ENCODE results near the gene FAM13A. TPM values are rescaled to one million over a fixed set of nuclear protein-coding genes. Genes with fewer than 3 reads are reported as not detected.
"Not testable (repeated sequence)": the region's sequence is repeated elsewhere in the genome, so short reads cannot be mapped to it uniquely, and the experiment has no call there.

Gene FAM13A
- total RNA-seq, 1 donor from 2014 or later, result 16.7 TPM

DNA sequence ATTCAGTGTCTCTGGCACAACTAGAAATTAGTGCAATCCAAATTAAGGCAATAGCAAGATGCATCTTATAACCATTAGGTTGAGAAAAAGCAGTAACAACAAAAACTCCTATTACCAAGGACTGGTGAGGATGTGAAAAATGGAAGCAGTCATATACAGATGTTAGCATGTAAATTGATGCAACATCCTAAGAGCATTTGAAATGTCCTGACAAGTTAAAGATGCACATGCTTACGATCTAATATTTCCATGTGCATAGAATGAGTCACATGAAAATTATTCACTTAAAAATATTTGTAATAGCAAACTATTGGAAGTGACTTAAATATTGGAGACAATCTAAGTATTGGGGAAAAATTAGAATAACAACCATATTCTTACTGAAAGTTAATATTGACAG is 163.0 kb downstream of the FAM13A start:
- no peak for DNase-seq (ENCODE audit: low spot score)
- no peaks in the 10 kb centered on the region for H3K36me3 Mint-ChIP-seq (ENCODE audit: low read depth, unreplicated experiment)
- no peak overlapping the region for H3K4me3 Mint-ChIP-seq (ENCODE audit: unreplicated experiment)
- H3K9me3 Mint-ChIP-seq (ENCODE audit: unreplicated experiment), result no peaks in the 10 kb centered on the region
- peaks cover 3% of the 10 kb centered on the region for H3K4me1 Mint-ChIP-seq (ENCODE audit: unreplicated experiment)
- TF ChIP-seq CTCF (IDR thresholded peaks at IDR 0.05; ENCODE audit: unreplicated experiment), result no peak
- no peaks in the 10 kb centered on the region for H3K27me3 Mint-ChIP-seq (ENCODE audit: unreplicated experiment)
- no peak overlapping the region for H3K27ac Mint-ChIP-seq (ENCODE audit: unreplicated experiment)

- TF ChIP-seq CTCF (IDR thresholded peaks at IDR 0.05; ENCODE audit: unreplicated experiment), result no peak
- no peaks in the 10 kb centered on the region for H3K9me3 Mint-ChIP-seq (ENCODE audit: unreplicated experiment)
- no peak overlapping the region for H3K27ac Mint-ChIP-seq (ENCODE audit: unreplicated experiment)
- no peak for DNase-seq (ENCODE audit: low spot score)
- peaks cover 3% of the 10 kb centered on the region for H3K4me1 Mint-ChIP-seq (ENCODE audit: unreplicated experiment)
- H3K4me3 Mint-ChIP-seq (ENCODE audit: unreplicated experiment), result no peak overlapping the region
- H3K27me3 Mint-ChIP-seq (ENCODE audit: unreplicated experiment), result no peaks in the 10 kb centered on the region
- H3K36me3 Mint-ChIP-seq (ENCODE audit: low read depth, unreplicated experiment), result no peaks in the 10 kb centered on the region
These were observed 164.3 kb downstream of the FAM13A start for GRCh38 chr4:88892646-88893045.

DNA sequence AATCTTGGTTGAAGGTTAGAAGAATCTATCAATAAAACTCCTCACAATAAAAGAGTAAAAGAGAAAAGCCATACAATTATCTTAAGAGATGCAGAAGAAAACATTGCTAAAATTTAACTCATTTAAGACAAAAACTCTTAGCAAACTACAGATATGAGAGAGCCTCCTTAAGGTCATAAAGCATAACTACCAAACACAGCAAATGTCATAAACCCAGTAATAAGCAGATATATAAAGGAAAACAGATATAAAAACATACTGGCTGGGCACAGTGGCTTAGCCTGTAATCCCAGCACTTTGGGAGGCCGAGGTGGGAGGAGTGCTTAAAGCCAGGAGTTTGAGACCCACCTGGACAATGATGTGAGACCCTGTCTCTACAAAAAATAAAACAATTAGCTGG is 165.3 kb downstream of the FAM13A start:
- DNase-seq (ENCODE audit: low spot score), result no peak
- H3K9me3 Mint-ChIP-seq (ENCODE audit: unreplicated experiment), result no peaks in the 10 kb centered on the region
- TF ChIP-seq CTCF (IDR thresholded peaks at IDR 0.05; ENCODE audit: unreplicated experiment), result no peak
- H3K36me3 Mint-ChIP-seq (ENCODE audit: low read depth, unreplicated experiment), result no peaks in the 10 kb centered on the region
- H3K27me3 Mint-ChIP-seq (ENCODE audit: unreplicated experiment), result no peaks in the 10 kb centered on the region
- no peak overlapping the region for H3K27ac Mint-ChIP-seq (ENCODE audit: unreplicated experiment)
- peaks cover 3% of the 10 kb centered on the region for H3K4me1 Mint-ChIP-seq (ENCODE audit: unreplicated experiment)
- H3K4me3 Mint-ChIP-seq (ENCODE audit: unreplicated experiment), result no peak overlapping the region

GRCh38 chr4:88887409-88887808 is 169.6 kb downstream of the FAM13A start:
- not testable (repeated sequence) for H3K27ac Mint-ChIP-seq (ENCODE audit: unreplicated experiment); DNase-seq (ENCODE audit: low spot score); H3K9me3 Mint-ChIP-seq (ENCODE audit: unreplicated experiment); H3K4me3 Mint-ChIP-seq (ENCODE audit: unreplicated experiment); H3K36me3 Mint-ChIP-seq (ENCODE audit: low read depth, unreplicated experiment); H3K27me3 Mint-ChIP-seq (ENCODE audit: unreplicated experiment)
- peaks cover 11% of the 10 kb centered on the region for H3K4me1 Mint-ChIP-seq (ENCODE audit: unreplicated experiment)

DNA sequence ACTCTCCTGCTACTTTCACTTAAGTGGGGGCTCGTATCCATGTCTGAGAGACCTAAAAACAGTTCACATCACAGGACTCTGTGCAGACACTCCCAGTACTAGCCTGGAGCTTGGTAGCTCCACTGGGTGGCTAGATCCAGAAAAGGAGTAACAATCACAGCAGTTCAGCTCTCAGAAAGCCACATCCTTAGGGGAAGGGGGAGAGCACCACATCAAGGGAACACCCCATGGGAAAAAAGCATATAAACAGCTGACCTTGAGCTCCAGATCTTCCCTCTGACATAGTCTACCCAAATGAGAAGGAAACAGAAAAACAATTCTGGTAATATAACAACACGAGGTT is 175.8 kb downstream of the FAM13A start:
- TF ChIP-seq CTCF (IDR thresholded peaks at IDR 0.05; ENCODE audit: unreplicated experiment), result no peak
- no peak overlapping the region for H3K27ac Mint-ChIP-seq (ENCODE audit: unreplicated experiment)

More for the DNA sequence above, 175.8 kb downstream of the FAM13A start:
- H3K4me3 Mint-ChIP-seq (ENCODE audit: unreplicated experiment), result no peak overlapping the region
- no peaks in the 10 kb centered on the region for H3K9me3 Mint-ChIP-seq (ENCODE audit: unreplicated experiment)
- peaks cover 11% of the 10 kb centered on the region for H3K36me3 Mint-ChIP-seq (ENCODE audit: low read depth, unreplicated experiment)
- peaks cover 4% of the 10 kb centered on the region for H3K27me3 Mint-ChIP-seq (ENCODE audit: unreplicated experiment)
- no peak for DNase-seq (ENCODE audit: low spot score)
- peaks cover 25% of the 10 kb centered on the region for H3K4me1 Mint-ChIP-seq (ENCODE audit: unreplicated experiment)

All from endothelial cell (in vitro differentiated cells).